ENCODE measurements around the gene DAAM2. TPM values are rescaled to one million over a fixed set of nuclear protein-coding genes. Genes with fewer than 3 reads are reported as not detected.

DAAM2 gene
- total RNA-seq, 1 experiment from 2014 or later, result not detected

DNA sequence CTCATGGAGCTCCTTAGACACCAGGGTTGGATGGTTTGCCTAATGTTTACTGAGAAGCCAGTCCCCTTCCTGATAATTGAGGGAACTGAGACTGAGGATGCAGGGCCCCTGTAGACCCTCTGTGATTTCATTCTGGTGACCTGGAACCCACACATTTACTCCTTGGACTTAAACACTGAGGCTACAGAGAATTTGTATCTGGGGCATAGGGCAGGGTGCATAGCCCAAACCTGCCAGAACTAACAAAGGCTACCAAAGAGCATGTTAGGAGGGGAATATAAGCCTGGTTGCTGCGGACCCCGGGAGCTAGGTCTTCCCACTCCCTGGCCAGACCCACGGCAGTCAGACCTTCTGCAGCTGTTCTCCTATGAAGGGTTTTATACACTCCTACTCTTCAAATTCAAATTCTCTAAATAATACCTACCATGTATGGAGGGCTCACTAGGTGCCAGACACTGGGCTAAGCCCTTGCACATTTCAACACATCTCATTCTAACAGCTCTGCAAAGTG lies 19.7 kb downstream of the DAAM2 start:
- in situ Hi-C loops (cut with HindIII; ENCODE audit: low pct_unique_long_range_greater_than_20kb, low sequenced_read_pairs), result no loop called here
- no peak for DNase-seq (ENCODE audit: low read depth)

- in situ Hi-C loops (cut with HindIII; ENCODE audit: low pct_unique_long_range_greater_than_20kb, low sequenced_read_pairs), result no loop called here
- DNase-seq (ENCODE audit: low read depth), result no peak
Observed at GRCh38 chr6:39812496-39812852, 20.3 kb downstream of the DAAM2 start.

GRCh38 chr6:39812853-39813533 lies 20.8 kb downstream of the DAAM2 start:
- DNase-seq (ENCODE audit: low read depth), result no peak
- in situ Hi-C loops (cut with HindIII; ENCODE audit: low pct_unique_long_range_greater_than_20kb, low sequenced_read_pairs), result no loop called here

- no peak for DNase-seq (ENCODE audit: low read depth)
- in situ Hi-C loops (cut with HindIII; ENCODE audit: low pct_unique_long_range_greater_than_20kb, low sequenced_read_pairs), result no loop called here
Observed at GRCh38 chr6:39814236-39814635, 22.1 kb downstream of the DAAM2 start.

DNA sequence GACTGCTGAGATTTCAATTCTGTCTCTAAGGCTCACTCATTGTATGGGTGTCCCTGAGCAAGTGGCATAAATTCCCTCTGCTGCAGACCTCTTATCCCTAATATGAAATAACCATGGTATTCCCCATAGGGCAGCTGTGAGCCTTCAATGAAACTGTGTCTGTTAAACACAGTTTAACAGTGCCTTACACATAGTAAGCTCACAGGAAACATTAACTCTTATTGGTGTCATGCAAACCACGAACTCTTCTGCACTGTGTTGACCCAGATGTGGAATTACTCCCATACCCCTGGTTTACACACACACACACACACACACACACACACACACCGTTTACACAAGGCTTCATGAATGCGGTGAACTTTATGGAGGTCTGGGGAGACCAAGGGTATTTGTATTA lies 23.2 kb downstream of the DAAM2 start:
- in situ Hi-C loops (cut with HindIII; ENCODE audit: low pct_unique_long_range_greater_than_20kb, low sequenced_read_pairs), result no loop called here
- DNase-seq (ENCODE audit: low read depth), result no peak

GRCh38 chr6:39816747-39817146 lies 24.6 kb downstream of the DAAM2 start:
- no peak for DNase-seq (ENCODE audit: low read depth)
- in situ Hi-C loops (cut with HindIII; ENCODE audit: low pct_unique_long_range_greater_than_20kb, low sequenced_read_pairs), result no loop called here

GRCh38 chr6:39818695-39819094 lies 26.5 kb downstream of the DAAM2 start:
- in situ Hi-C loops (cut with HindIII; ENCODE audit: low pct_unique_long_range_greater_than_20kb, low sequenced_read_pairs), result no loop called here
- DNase-seq (ENCODE audit: low read depth), result no peak

DNA sequence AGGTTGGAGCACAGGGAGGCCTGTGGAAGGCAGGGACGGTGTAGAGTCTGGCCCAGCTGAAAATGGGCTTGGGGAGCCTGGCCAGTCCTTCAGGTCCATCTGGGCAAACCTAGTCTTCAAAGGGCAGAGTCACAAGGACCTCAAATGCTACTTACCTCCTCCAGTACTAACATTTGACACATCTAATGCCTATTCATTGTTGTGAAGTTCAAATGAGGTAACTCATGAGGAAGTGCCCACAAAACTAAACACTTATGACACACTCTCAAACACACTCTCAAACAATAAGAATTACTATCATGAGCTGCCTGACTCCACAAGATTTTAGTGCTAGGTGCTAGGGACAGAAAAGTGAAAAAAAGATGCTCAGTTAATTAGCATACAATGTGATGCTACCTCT lies 27.1 kb downstream of the DAAM2 start:
- no peak for DNase-seq (ENCODE audit: low read depth)
- in situ Hi-C loops (cut with HindIII; ENCODE audit: low pct_unique_long_range_greater_than_20kb, low sequenced_read_pairs), result no loop called here

DNA sequence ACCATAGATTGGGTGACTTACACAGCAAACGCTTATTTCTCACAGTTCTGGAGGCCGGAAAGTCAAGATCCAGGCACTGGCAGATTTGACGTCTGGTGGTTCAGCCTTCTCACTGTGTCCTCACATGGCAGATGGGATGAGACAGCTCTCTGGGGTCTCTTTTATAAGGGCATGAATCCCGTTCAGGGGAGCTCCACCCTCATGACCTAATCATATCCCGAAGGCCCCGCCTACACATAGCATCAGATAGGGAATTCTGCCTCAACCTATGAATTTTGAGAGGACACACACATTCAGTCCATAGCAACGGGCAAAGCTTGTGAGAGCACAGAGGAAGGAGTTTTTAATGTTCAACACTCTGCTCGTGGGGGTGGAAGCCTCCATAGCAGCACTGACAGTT lies 27.5 kb downstream of the DAAM2 start:
- in situ Hi-C loops (cut with HindIII; ENCODE audit: low pct_unique_long_range_greater_than_20kb, low sequenced_read_pairs), result no loop called here
- no peak for DNase-seq (ENCODE audit: low read depth)

DNA sequence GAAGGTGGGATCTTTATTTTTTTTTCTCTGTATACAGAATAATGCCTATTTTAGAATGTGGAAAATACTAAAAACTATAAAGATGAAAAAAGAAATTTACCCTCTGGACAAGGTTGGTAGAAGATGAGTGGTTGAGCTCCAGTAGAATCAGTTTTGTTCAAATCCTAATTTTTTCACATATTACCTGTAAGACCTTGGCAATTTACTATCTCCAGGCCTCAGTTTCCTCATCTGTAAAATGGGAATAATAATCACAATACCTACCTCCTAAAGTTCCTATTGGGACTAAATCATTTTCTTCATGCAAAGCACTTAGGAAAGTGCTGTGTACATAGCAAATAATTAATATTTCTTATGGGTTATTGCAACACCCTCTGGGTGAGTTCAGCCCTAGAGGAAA lies 28.4 kb downstream of the DAAM2 start:
- in situ Hi-C loops (cut with HindIII; ENCODE audit: low pct_unique_long_range_greater_than_20kb, low sequenced_read_pairs), result no loop called here
- no peak for DNase-seq (ENCODE audit: low read depth)

GRCh38 chr6:39821046-39821740 lies 29.0 kb downstream of the DAAM2 start:
- in situ Hi-C loops (cut with HindIII; ENCODE audit: low pct_unique_long_range_greater_than_20kb, low sequenced_read_pairs), result no loop called here
- no peak for DNase-seq (ENCODE audit: low read depth)

DNA sequence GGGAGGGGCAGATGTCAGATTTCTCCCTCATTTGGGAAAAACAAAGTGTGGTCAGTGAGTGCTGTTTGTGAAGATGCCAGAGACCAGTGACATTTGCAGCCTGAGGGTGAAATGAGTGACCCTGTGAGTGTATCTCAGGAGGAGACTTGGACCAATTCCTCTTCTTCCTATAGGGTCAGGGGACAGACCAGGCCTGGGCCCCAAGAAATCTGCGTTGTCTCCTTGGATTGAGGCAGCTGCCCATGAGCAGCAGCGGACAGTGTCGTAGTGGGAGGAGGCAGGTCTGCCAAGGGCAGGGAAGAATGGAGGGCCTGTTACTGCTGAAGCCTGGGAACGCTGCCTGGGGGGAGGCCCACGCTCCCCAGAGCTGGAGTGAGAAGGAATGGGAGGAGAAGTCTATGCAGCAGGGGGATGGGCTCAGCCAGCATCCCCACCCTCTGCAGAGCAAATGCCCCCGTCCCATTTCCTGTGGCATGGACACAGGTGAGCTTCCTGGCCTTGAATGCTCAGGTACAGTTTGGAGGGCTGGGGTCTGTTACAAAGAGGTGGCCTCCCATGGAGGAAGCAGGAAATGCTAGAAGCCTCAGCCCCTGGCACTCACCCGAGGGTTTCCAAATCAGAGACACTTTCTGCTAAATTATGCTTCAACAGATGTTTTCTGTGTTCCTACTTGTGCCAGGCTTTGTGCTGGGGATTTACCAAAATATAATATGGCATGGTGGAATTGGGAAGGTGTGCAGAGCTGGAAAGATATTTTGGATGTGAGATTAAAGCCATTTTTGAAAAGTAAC lies 29.8 kb downstream of the DAAM2 start:
- in situ Hi-C loops (cut with HindIII; ENCODE audit: low pct_unique_long_range_greater_than_20kb, low sequenced_read_pairs), result no loop called here
- DNase-seq (ENCODE audit: low read depth), result no peak

- no peak for DNase-seq (ENCODE audit: low read depth)
Observed at GRCh38 chr6:39822846-39823815, 31.0 kb downstream of the DAAM2 start.

DNA sequence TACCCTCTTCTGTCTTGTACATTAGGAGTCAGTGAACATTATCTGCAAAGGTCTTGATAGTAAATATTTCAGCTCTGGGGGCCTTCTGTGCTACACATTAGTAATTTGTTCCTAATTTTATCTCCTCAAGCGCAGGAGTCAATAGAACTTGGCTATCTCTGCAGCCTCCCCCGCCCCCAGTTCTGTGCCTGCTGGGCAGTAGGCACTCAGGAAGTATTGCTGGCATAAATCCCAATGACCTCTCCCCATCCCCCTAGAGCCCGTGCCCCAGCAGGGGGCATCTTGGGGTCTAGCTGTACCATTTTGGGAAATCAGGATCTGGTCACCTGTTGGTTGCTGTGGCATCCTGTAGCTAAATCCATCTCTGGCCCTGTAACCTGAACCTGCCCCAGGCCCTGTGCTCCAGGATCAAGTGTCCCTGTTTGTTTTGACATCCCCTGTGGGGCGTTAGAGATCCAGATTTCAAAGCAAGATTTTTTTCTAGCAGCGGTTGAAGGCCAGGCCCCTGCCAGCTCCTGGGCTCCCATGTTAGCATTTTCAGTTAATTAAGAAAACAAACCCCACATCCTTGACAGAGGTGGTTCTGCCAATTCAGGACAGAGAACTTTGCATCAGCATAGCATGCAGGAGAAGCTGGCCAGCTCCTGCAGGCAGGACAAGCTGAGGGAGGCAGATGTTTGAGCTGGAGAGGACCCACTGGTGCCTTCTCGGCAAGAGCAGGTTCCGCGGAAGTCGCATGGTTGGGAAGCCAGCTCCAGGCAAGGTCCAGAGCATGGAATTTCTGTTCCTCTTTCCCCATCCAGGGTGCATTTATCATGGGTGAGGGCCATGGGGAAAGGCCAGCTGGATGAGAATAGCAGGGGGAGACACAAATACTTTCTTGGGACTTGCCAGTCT lies 32.1 kb downstream of the DAAM2 start:
- DNase-seq (ENCODE audit: low read depth), result no peak
- in situ Hi-C loops (cut with HindIII; ENCODE audit: low pct_unique_long_range_greater_than_20kb, low sequenced_read_pairs), result no loop called here

More at GRCh38 chr6:39822846-39823815, 31.0 kb downstream of the DAAM2 start:
- in situ Hi-C loops (cut with HindIII; ENCODE audit: low pct_unique_long_range_greater_than_20kb, low sequenced_read_pairs), result no loop called here

GRCh38 chr6:39829331-39829730 lies 37.2 kb downstream of the DAAM2 start:
- no peak for DNase-seq (ENCODE audit: low read depth)

GRCh38 chr6:39830444-39830843 lies 38.3 kb downstream of the DAAM2 start:
- DNase-seq (ENCODE audit: low read depth), result no peak
- in situ Hi-C loops (cut with HindIII; ENCODE audit: low pct_unique_long_range_greater_than_20kb, low sequenced_read_pairs), result no loop called here

More at GRCh38 chr6:39829331-39829730, 37.2 kb downstream of the DAAM2 start:
- in situ Hi-C loops (cut with HindIII; ENCODE audit: low pct_unique_long_range_greater_than_20kb, low sequenced_read_pairs), result no loop called here

DNA sequence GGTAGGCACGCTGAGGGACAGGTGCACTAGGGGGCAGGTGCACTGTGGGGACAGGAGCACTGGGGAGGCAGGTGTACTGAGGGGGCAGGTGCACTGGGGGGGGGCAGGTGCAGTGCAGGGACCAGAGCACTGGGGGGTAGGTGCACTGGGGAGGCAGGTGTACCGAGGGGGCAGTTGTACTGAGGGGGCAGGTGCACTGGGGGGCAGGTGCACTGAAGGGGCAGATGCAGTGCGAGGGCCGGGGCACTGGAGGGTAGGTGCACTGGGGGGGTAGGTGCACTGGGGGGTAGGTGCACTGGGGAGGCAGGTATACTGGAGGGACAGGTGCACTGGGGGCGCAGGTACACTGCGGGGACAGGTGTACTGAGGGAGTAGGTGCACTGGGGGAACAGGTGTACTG lies 39.5 kb downstream of the DAAM2 start:
- DNase-seq (ENCODE audit: low read depth), result no peak
- in situ Hi-C loops (cut with HindIII; ENCODE audit: low pct_unique_long_range_greater_than_20kb, low sequenced_read_pairs), result no loop called here
